Panc1 (cell line): ENCODE results near the gene ERBB2. TPM values are rescaled to one million over a fixed set of nuclear protein-coding genes. Genes with fewer than 3 reads are reported as not detected.

Experiments used
- ATAC-seq: fragments of 200-7000 bp; cut with Tn5 transposase; 2 replicates; pipeline ENCODE4 v1.9.1; 2020; ENCODE audit warnings: mild to moderate bottlenecking, moderate library complexity
- BruUV-seq: library from RNA; stranded (reverse); fragments of 400-500 nt; replicated peaks from 2 replicates; lab custom pipeline; 2021; lab: Mats Ljungman, UMichigan
- CTCF ChIA-PET: fragments of 300-600 bp; sonication (Branson Sonifier 250); formaldehyde crosslinking; loops from one replicate; lab custom pipeline; 2022; ENCODE audit warnings: antibody characterized with exemption; lab: Charles Lee
- POLR2A ChIA-PET: fragments of 300-600 bp; sonication (Branson Sonifier 250); formaldehyde crosslinking; loops from one replicate; lab custom pipeline; 2022; ENCODE audit warnings: antibody characterized with exemption; lab: Charles Lee
- DNase-seq: peaks from one replicate; pipeline ENCODE4 v3.0.0-alpha.2; 2010; ENCODE audit warnings: low read depth, low spot score
- H3K27ac ChIP-seq: 2 replicates; pipeline ENCODE4 v1.5.1; 2011; ENCODE audit warnings: mild to moderate bottlenecking, low read length, inconsistent platforms
- H3K27me3 ChIP-seq: fragments of 200-500 bp; sonication (Bioruptor generic); 2 replicates; pipeline ENCODE4 v1.6.0; 2014; ENCODE audit warnings: low read length, inconsistent platforms; ENCODE audit not compliant: control insufficient read depth, insufficient read depth
- H3K36me3 ChIP-seq: fragments of 200-500 bp; sonication (Bioruptor generic); 2 replicates; pipeline ENCODE4 v1.5.1; 2014; ENCODE audit warnings: inconsistent platforms, mild to moderate bottlenecking, low read length, moderate library complexity; ENCODE audit not compliant: control insufficient read depth, insufficient read depth
- H3K4me1 ChIP-seq: 2 replicates; pipeline ENCODE4 v1.5.1; 2011; ENCODE audit warnings: inconsistent platforms, mild to moderate bottlenecking, low read length, moderate library complexity; ENCODE audit not compliant: control insufficient read depth, insufficient read depth
- H3K4me3 ChIP-seq, 2 experiments: 2 replicates each; pipeline ENCODE4 v1.5.1; 2011 to 2012; ENCODE audit warnings: low read depth in 2 of 2, low read length in 2 of 2, mild to moderate bottlenecking in 2 of 2, inconsistent platforms in 1 of 2, moderate library complexity in 1 of 2
- H3K9me3 ChIP-seq: fragments of 200-500 bp; sonication (Bioruptor generic); 2 replicates; pipeline ENCODE4 v1.5.1; 2014; ENCODE audit warnings: low read depth, mild to moderate bottlenecking, inconsistent platforms, low read length, moderate library complexity; ENCODE audit not compliant: control insufficient read depth, insufficient read depth
- CTCF ChIP-seq: fragments of 450-650 bp; IDR thresholded peaks from 2 replicates; pipeline ENCODE4 v1.5.1; 2017; ENCODE audit warnings: mild to moderate bottlenecking
- POLR2AphosphoS5 ChIP-seq: IDR thresholded peaks from 2 replicates; pipeline ENCODE4 v1.6.1; 2012; ENCODE audit warnings: mild to moderate bottlenecking, low read depth, low read length, moderate library complexity
- REST ChIP-seq, 2 experiments: IDR thresholded peaks; 2 replicates each; pipeline ENCODE4 v1.6.1; 2011 to 2012; ENCODE audit warnings: low read depth in 2 of 2, control low read depth in 1 of 2, low read length in 1 of 2, mild to moderate bottlenecking in 1 of 2, moderate library complexity in 1 of 2; ENCODE audit not compliant: insufficient read depth in 1 of 2
- SIN3A ChIP-seq: IDR thresholded peaks from 2 replicates; pipeline ENCODE4 v1.6.1; 2012; ENCODE audit warnings: low read depth, mild to moderate bottlenecking, low read length, moderate library complexity, borderline replicate concordance; ENCODE audit not compliant: insufficient read depth
- TCF7L2 ChIP-seq: IDR thresholded peaks from 2 replicates; pipeline ENCODE4 v1.6.1; 2011; ENCODE audit warnings: mild to moderate bottlenecking, low read depth, low read length, inconsistent platforms
- in situ Hi-C: cut with HindIII; loops from 2 replicates; pipeline ENCODE4 v1.10.0; 2016; ENCODE audit warnings: low sequenced_read_pairs, low pct_unique_long_range_greater_than_20kb
- intact Hi-C: fragments of 100-400 bp; cut with micrococcal nuclease; formaldehyde crosslinking; loops from one replicate; pipeline ENCODE4 v1.10.0; 2022; ENCODE audit not compliant: unreplicated experiment
- total RNA-seq: library from RNA; stranded (reverse); gene quantifications from one replicate; pipeline ENCODE4 v1.2.1, GENCODE V29; 2021; ENCODE audit not compliant: unreplicated experiment

The ERBB2 gene
- total RNA-seq, 1 experiment from 2014 or later: 68.6 TPM

GRCh38 chr17:39674702-39675389 is 25.0 kb upstream of the ERBB2 start:
- DNase-seq (no peak), ATAC-seq (no peak)
- no peaks in the 10 kb centered on the region for H3K36me3 ChIP-seq
- intact Hi-C loops: loop anchor here (5.0 kb wide), 1 partner anchor 53 kb away; no protein-coding TSS in a partner anchor
- H3K27me3 ChIP-seq: no peaks in the 10 kb centered on the region
- H3K9me3 ChIP-seq: no peaks in the 10 kb centered on the region
- H3K4me1 ChIP-seq: peaks cover 5% of the 10 kb centered on the region; the same call in 1 of the 2 replicates
- ChIA-PET POLR2A (interaction anchor here (0.6 kb wide), 1 partner anchor 40 kb away, joined by 3 read pairs; no protein-coding TSS in a partner anchor), CTCF (no interaction called here)
- no peak for TF ChIP-seq CTCF
- TF ChIP-seq REST (IDR thresholded peaks at IDR 0.05; ENCODE audit: insufficient read depth in 1 of 2, low read depth in 2 of 2, low read length in 1 of 2): no peak
- no peak for TF ChIP-seq SIN3A
- no peak for TF ChIP-seq POLR2AphosphoS5
- no peak for TF ChIP-seq TCF7L2
- in situ Hi-C loops: no loop called here
- H3K27ac ChIP-seq: no peak overlapping the region
- BruUV-seq: no TSS peak
- H3K4me3 ChIP-seq: no peak overlapping the region

- Histone ChIP-seq H3K9me3 (no peaks in the 10 kb centered on the region), H3K4me3 (no peak overlapping the region), H3K27ac (no peak overlapping the region), H3K27me3 (no peaks in the 10 kb centered on the region), H3K36me3 (no peaks in the 10 kb centered on the region), H3K4me1 (peaks cover 5% of the 10 kb centered on the region; the same call in 1 of the 2 replicates)
- BruUV-seq: no TSS peak
- ChIA-PET POLR2A (no interaction called here), CTCF (no interaction called here)
- in situ Hi-C loops: no loop called here
- intact Hi-C loops: no loop called here
- ATAC-seq (peak; percentile 13; the same call in 1 of the 2 replicates), DNase-seq (no peak)
- TF ChIP-seq TCF7L2: no peak
- TF ChIP-seq POLR2AphosphoS5: no peak
- TF ChIP-seq CTCF: no peak
- TF ChIP-seq SIN3A: no peak
- TF ChIP-seq REST (IDR thresholded peaks at IDR 0.05; ENCODE audit: insufficient read depth in 1 of 2, low read depth in 2 of 2, low read length in 1 of 2): no peak
Measured at GRCh38 chr17:39675390-39676082, 24.3 kb upstream of the ERBB2 start.
